ENCODE results near the gene CCDC188. TPM values are rescaled to one million over a fixed set of nuclear protein-coding genes. Genes with fewer than 3 reads are reported as not detected.

The CCDC188 gene
- total and polyA plus RNA-seq, 5 experiments from 2014 or later, result not detected

- Mint-ChIP-seq H3K27ac (peak overlapping the region in 3 of 10 donors; percentile 34 to 61 (median 50)), H3K4me3 (no peak overlapping the region), H3K27me3 (no peaks in the 10 kb centered on the region), H3K4me1 (peaks cover 16 to 50% (median 30%) of the 10 kb centered on the region in 4 donors), H3K9me3 (no peaks in the 10 kb centered on the region), H3K36me3 (peaks cover 0 to 26% (median 2%) of the 10 kb centered on the region in 3 donors)
- POLR2A ChIA-PET, result interaction anchor here (1.1 to 4.0 kb wide), 2 partner anchors 11 to 34 kb away, joined by 5 to 16 read pairs; no protein-coding TSS in a partner anchor
- ATAC-seq (no peak), DNase-seq (peak in 2 of 10 donors; percentile 2 to 54)
These were observed 38.0 kb downstream of the CCDC188 start for GRCh38 chr22:20112623-20113511.

DNA sequence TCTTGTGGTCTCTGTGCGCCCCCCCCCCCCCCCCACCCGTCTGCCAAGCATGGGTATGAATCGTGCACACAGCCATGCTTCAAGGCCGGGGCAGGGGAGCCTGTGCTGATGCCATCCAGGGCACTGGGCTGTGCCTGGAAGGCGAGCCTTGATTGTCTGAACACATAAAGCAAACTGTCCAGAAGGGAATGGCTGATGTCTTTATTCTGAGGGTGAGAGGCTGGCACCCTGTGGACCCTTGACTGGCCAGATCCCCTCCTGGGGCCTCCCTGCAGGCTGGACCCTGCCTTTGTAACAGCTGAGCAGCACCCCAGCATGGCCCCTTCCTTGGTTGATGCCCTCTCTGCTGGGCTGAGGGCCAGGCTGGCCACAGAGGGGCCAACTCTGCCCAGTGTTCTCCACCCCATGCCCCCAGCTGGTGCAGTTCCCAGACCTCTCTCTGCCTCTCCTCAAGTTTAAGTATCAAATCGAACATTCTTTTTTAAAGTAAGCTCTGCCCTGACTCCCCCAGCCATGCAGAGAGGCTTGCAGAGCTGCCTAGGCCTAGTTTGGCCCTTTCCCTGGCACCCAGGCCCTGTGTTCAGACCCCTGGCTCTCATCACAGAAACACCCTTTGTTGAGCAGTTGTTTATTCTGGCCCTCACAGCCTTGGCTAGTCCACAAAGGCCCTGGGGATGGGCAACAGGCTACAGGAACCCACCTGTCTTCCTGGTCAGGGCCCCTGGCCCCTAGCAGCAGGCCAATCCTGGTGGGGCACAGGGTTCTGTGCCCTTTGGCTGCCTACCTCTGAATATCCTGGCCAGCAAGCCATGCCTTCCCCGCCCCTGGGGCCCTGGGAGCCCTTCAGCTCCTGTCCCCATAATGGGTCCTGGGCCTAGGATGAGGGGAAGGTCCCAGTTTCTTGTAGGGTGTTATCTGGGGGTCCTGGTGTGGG, 38.9 kb downstream of the CCDC188 start:
- POLR2A ChIA-PET, result interaction anchor here (0.9 to 4.0 kb wide), 3 partner anchors 10 to 91 kb away, joined by 5 to 16 read pairs (median 5); partner anchors contain the start of gene TANGO2
- ATAC-seq (no peak), DNase-seq (peak in 1 of 10 donors; percentile 57)
- peak overlapping the region in 2 of 10 donors; percentile 40 to 47 for H3K4me3 Mint-ChIP-seq
- H3K27ac Mint-ChIP-seq, result peak overlapping the region; percentile 61 to 95 (median 80)
- no peaks in the 10 kb centered on the region for H3K9me3 Mint-ChIP-seq
- H3K36me3 Mint-ChIP-seq, result peaks cover 0 to 35% (median 2%) of the 10 kb centered on the region in 3 donors
- H3K27me3 Mint-ChIP-seq, result no peaks in the 10 kb centered on the region
- peaks cover 17 to 48% (median 29%) of the 10 kb centered on the region in 4 donors for H3K4me1 Mint-ChIP-seq

DNA sequence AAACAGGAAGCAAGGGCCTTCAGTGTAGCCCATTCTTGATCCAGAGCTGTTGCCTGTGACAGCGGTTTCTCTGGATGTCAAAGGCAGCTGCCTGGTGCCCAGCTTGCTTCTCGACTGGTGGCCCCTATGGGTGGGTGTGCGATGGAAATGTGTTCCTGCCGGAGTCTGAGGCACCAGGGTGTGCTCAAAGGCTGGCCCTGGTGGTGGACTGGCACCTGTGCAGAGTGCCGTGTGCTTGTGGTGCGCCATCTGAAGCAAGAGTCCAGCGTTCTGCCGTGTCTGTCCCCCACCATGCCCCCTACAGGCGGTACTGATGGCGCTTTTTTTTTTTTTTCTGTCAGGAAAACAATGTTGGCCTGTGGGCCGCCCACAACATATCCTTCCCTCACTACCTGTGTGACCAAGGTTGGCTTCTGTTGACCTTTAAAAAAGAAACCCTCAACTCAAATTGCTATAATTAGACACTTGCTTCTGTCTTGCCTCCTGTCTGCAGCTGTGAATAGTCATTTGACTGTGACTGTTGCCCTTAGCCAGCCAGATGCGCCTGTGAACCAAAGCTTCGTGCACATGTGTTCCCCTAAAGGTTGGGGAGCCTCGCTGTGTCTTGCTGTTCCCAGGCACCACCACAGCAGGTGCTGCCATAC, 39.7 kb downstream of the CCDC188 start:
- H3K36me3 Mint-ChIP-seq, result peaks cover 0 to 40% (median 2%) of the 10 kb centered on the region in 3 donors
- H3K27ac Mint-ChIP-seq, result peak overlapping the region in 9 of 10 donors; percentile 74 to 93 (median 90)
- H3K4me3 Mint-ChIP-seq, result peak overlapping the region in 1 of 10 donors; percentile 13
- peaks cover 16 to 40% (median 27%) of the 10 kb centered on the region in 4 donors for H3K4me1 Mint-ChIP-seq
- DNase-seq, result peak in 5 of 10 donors; percentile 26 to 68 (median 39)
- no peaks in the 10 kb centered on the region for H3K9me3 Mint-ChIP-seq
- no peaks in the 10 kb centered on the region for H3K27me3 Mint-ChIP-seq
- ATAC-seq, result peak; percentile 82 to 84
- POLR2A ChIA-PET, result interaction anchor here (0.9 to 4.0 kb wide), 3 partner anchors 10 to 90 kb away, joined by 5 to 16 read pairs (median 5); partner anchors contain the start of gene TANGO2

DNA sequence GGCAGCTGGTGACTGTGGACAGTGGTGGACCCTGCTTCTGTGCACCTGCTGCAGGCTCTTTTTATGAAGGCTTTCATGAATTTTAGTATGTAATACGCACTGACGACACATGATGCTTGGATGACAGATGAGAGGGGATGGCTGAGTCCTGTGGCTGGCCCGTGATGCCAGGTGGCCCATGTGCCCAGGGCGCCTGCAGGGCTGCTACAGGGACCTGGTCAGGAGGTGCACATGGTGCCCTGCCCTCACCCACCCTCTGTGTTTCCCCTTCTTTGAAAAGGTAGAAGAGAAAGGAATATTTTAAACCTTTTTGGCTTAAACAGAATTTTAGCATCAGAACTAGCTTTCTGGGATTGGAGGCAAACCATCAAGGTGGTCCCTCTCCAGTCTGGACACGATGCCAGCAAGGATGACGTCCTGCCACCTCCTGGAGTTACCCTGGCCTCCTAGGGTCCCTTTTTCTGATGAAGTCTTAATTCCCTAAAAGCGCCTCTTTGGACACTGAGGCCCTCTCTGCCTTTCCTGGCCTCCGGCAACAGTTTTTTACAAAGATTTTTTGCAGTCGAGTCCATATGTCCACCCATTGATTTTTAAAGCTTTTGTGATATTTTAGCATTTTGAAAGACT, 40.4 kb downstream of the CCDC188 start:
- DNase-seq (peak in 1 of 10 donors; percentile 26), ATAC-seq (no peak)
- Mint-ChIP-seq H3K9me3 (no peaks in the 10 kb centered on the region), H3K4me3 (no peak overlapping the region), H3K4me1 (peaks cover 16 to 38% (median 25%) of the 10 kb centered on the region in 4 donors), H3K27ac (peak overlapping the region in 9 of 10 donors; percentile 8 to 93 (median 89)), H3K36me3 (peaks cover 0 to 40% (median 2%) of the 10 kb centered on the region in 3 donors), H3K27me3 (no peaks in the 10 kb centered on the region)
- POLR2A ChIA-PET, result interaction anchor here (4.0 kb wide), 1 partner anchor 9 kb away, joined by 16 read pairs; no protein-coding TSS in a partner anchor

DNA sequence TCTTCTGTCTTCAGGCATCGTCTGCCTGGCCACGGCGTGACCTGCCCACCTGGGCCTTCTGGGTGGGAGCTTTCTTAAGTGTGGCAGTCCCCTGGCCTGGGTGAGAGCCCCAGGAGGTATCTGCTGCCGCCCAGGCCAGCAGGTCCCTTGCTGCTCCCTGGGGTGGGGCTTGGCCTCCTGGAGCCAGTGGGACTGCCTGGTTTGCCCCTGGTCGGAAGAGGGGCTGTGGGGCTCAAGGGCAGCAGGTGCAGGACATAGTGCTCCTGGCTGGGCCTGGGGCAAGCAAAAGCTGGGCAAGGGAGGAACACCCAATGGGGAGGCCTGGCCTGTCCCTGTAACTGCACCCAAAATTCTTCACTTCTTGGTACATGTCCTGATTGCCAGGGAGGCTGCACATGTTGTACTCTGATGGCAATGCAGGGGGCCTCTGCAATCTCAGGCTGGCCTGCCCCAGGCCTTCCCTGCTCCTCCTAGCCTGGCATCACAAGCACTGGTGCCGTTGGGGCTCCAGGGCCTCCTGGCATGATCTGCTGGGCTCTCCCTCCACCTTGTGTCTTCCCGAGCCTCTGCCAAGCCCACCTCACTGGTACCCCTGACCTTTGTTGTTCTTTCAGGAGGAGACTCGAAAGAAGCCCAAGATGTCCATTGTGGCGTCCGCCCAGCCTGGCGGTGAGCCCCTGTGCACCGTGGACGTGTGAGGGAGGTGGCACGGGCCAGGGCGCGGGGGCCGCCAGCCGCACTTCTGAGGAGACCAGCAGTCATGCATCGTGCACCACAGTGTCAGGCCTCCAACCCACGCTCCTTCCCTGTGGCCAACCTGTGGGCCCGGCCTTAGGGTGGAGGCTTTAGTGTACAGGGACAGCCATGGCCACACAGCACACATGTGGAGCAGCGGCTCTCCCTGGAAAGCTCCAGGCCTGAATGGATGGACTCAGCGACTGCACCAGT, 41.2 kb downstream of the CCDC188 start:
- Mint-ChIP-seq H3K9me3 (no peaks in the 10 kb centered on the region), H3K4me3 (no peak overlapping the region), H3K27me3 (no peaks in the 10 kb centered on the region), H3K27ac (peak overlapping the region in 5 of 10 donors; percentile 19 to 90 (median 25)), H3K36me3 (peaks cover 0 to 45% (median 2%) of the 10 kb centered on the region in 3 donors), H3K4me1 (peaks cover 13 to 32% (median 20%) of the 10 kb centered on the region in 4 donors)
- POLR2A ChIA-PET, result interaction anchor here (0.7 to 4.0 kb wide), 3 partner anchors 8 to 26 kb away, joined by 3 to 16 read pairs (median 4); partner anchors contain the start of gene TRMT2A
- ATAC-seq, result no peak
- DNase-seq, result peak in 1 of 10 donors; percentile 64

DNA sequence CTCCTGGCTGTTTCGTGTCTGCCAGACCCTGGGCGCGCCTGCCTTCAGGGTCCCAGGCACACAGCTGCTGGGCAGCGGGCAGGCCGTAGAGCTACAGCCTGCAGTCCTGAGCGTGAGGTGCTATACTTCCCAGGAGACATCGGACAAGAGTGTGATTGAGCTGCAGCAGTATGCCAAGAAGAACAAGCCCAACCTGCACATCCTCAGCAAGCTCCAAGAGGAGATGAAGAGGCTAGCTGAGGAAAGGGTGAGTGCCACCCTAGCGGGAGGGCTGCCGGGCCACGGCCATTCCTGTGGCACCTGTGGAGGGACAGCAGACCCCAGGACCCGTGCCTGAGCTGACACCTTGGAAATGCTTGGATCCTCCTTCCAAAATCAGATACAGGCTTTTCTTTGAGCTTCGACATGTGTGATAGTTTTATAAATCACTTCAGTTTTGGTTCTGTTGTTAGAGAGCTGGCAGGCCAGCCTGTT, 42.1 kb downstream of the CCDC188 start:
- DNase-seq (peak in 1 of 10 donors; percentile 57), ATAC-seq (no peak)
- H3K36me3 Mint-ChIP-seq, result peaks cover 0 to 43% (median 2%) of the 10 kb centered on the region in 3 donors
- H3K27me3 Mint-ChIP-seq, result no peaks in the 10 kb centered on the region
- H3K27ac Mint-ChIP-seq, result peak overlapping the region in 1 of 10 donors; percentile 90
- POLR2A ChIA-PET, result interaction anchor here (0.7 to 1.3 kb wide), 2 partner anchors 9 to 25 kb away, joined by 3 to 4 read pairs; partner anchors contain the start of gene TRMT2A
- peaks cover 8 to 24% (median 15%) of the 10 kb centered on the region in 4 donors for H3K4me1 Mint-ChIP-seq
- no peaks in the 10 kb centered on the region for H3K9me3 Mint-ChIP-seq
- no peak overlapping the region for H3K4me3 Mint-ChIP-seq

GRCh38 chr22:20107951-20108756, 42.7 kb downstream of the CCDC188 start:
- Mint-ChIP-seq H3K27me3 (no peaks in the 10 kb centered on the region), H3K27ac (peak overlapping the region in 9 of 10 donors; percentile 19 to 90 (median 52)), H3K4me1 (peaks cover 7 to 29% (median 16%) of the 10 kb centered on the region in 4 donors), H3K4me3 (no peak overlapping the region), H3K36me3 (peaks cover 0 to 47% (median 2%) of the 10 kb centered on the region in 3 donors), H3K9me3 (no peaks in the 10 kb centered on the region)
- peak in 1 of 10 donors; percentile 51 for DNase-seq
- POLR2A ChIA-PET, result interaction anchor here (0.9 to 1.3 kb wide), 2 partner anchors 9 to 29 kb away, joined by 3 to 4 read pairs; partner anchors contain the start of genes DGCR8 and TRMT2A
- no peak for ATAC-seq

GRCh38 chr22:20107471-20107901, 43.4 kb downstream of the CCDC188 start:
- peaks cover 7 to 35% (median 19%) of the 10 kb centered on the region in 4 donors for H3K4me1 Mint-ChIP-seq
- POLR2A ChIA-PET, result interaction anchor here (0.9 kb wide), 1 partner anchor 28 kb away, joined by 3 read pairs; the partner anchor contains the start of gene DGCR8
- no peaks in the 10 kb centered on the region for H3K9me3 Mint-ChIP-seq
- H3K4me3 Mint-ChIP-seq, result no peak overlapping the region
- peak overlapping the region in 8 of 10 donors; percentile 32 to 79 (median 56) for H3K27ac Mint-ChIP-seq
- DNase-seq, result peak in 1 of 10 donors; percentile 42
- ATAC-seq, result no peak
- H3K36me3 Mint-ChIP-seq, result peaks cover 0 to 47% (median 2%) of the 10 kb centered on the region in 3 donors
- no peaks in the 10 kb centered on the region for H3K27me3 Mint-ChIP-seq

- POLR2A ChIA-PET, result interaction anchor here (1.3 to 1.9 kb wide), 2 partner anchors 9 to 15 kb away, joined by 3 to 7 read pairs; partner anchors contain the start of gene RANBP1
- Mint-ChIP-seq H3K4me3 (no peak overlapping the region), H3K27ac (peak overlapping the region in 3 of 10 donors; percentile 29 to 49 (median 37)), H3K36me3 (peaks cover 0 to 43% (median 2%) of the 10 kb centered on the region in 3 donors), H3K9me3 (no peaks in the 10 kb centered on the region), H3K27me3 (no peaks in the 10 kb centered on the region), H3K4me1 (peaks cover 8 to 37% (median 22%) of the 10 kb centered on the region in 4 donors)
- peak in 1 of 10 donors; percentile 36 for DNase-seq
- no peak for ATAC-seq
These were observed 44.0 kb downstream of the CCDC188 start for GRCh38 chr22:20106849-20107237.
